GM21717 (cell line): ENCODE results near the gene CCK.
A peak's percentile ranks its signal among the peaks of the same experiment; 100 is the strongest.
"Not testable (repeated sequence)": the region's sequence is repeated elsewhere in the genome, so short reads cannot be mapped to it uniquely, and the experiment has no call there.

Source experiments
- ATAC-seq: cut with Tn5 transposase; IDR thresholded peaks from one replicate; pipeline ENCODE4 v1.9.1; 2021; ENCODE audit warnings: mild to moderate bottlenecking, moderate library complexity; ENCODE audit not compliant: unreplicated experiment

CCK gene, protein sequence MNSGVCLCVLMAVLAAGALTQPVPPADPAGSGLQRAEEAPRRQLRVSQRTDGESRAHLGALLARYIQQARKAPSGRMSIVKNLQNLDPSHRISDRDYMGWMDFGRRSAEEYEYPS

DNA sequence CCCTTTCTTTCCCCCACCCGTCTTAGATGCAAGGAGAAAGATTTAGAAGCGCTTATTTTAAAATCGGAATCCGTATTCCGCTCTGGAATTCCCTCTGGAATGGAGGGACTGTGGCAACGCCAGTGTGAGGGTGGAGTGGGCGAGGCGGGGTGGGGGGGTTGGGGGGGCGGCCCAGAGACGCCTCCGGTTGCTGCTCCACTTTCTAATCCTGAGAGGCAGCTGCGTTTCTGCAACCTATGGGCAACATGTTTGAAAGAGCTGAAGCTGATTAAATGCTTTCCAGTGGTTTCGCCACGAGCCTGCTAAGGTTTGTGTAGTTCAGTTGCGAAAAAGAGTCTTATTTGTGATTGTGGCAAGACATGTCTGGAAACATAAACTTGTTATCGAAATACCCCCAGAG is at the start of gene CCK:
TSS of gene CCK (minus strand) at position 101 of the 400 bp plus-strand sequence. CDS start 2,555 bp downstream, outside the sequence.
- no peak for ATAC-seq

DNA sequence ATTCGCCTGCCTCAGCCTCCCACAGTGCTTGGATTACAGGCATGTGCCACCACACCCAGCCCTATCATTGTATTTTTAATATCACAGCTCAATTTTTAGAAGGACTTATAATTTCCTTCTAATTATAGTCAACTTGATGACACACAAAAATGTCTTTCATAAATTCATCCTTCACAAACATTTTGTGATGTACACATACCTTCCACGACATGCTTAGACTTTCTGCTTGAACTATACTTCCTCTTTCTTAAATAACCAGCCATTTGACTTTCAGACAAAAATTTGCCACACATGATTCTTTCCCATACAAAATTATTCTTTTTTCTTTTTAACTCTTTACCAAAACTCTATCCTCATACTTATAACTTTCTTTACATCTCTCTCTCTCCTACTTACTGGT is 48.4 kb upstream of the CCK start:
- no peak for ATAC-seq

DNA sequence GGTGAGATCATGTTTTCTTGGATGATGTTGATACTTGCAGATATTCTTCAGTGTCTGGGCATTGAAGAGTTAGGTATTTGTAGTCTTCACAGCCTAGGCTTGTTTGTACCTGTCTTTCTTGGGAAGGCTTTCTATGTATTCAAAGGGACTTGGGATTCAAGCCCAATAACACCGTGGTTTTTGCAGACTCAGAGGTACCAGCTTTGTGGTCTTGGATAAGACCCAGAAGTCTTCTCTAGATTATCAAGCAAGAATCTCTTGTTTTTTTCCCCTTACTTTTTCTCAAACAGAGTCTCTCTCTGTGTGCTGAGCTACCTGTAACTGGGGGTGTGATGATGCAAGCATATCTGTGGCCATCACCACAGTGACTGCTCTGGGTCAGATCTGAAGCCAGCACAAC is 42.7 kb upstream of the CCK start:
- ATAC-seq = no peak

DNA sequence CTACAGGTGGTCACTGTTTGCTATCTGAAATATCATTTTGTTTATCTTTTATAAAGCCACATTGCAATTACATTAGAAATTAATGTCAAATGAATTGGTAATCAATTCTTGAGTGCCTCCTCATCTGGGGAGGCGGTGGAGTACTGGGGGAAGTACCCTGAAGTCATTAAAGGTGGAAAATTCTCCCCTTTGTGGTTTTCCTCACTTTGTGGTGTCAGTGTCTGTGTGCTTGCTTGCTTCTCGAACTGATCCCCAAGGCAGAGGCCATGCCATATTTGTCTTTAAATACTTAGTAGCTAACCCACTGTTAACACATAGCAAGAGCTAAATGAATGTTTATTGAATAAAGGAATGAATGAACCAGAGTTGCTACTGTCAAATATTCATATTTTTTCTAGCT is 40.5 kb upstream of the CCK start:
- no peak for ATAC-seq

DNA sequence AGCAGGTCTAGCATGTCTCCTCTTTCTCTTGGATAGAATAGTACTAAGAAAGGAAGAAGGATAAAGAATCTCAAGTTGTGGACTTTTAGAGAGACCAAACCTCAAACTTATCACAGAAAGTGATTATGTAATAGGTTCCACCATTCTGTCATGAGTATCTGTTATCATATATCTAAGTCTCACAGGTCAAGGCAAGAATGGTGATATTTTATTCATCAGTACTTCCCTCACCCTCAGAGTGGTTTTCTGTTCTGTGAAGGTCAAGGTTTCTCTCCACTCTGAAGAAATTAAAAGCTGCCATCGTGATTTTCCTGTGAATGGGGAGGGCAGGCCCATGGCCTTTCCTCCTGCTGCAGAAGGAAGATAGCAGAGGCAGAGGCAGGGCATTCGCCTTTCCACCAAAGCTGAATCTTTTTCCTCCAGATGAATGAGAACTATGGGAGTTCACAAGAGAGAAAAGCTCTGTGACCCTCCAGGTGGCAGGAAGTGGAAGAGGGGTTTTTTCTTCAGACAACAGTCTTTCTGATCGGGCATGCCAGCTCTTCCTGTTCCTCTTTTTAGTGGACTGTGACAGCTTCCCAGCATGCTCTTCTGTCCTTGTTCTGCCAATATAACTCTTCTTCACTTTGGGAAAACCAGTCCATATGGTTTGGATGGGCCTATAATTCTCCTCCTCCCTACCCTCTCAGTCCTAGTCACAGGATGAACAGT is 37.1 kb upstream of the CCK start:
- ATAC-seq = peak; percentile 75

DNA sequence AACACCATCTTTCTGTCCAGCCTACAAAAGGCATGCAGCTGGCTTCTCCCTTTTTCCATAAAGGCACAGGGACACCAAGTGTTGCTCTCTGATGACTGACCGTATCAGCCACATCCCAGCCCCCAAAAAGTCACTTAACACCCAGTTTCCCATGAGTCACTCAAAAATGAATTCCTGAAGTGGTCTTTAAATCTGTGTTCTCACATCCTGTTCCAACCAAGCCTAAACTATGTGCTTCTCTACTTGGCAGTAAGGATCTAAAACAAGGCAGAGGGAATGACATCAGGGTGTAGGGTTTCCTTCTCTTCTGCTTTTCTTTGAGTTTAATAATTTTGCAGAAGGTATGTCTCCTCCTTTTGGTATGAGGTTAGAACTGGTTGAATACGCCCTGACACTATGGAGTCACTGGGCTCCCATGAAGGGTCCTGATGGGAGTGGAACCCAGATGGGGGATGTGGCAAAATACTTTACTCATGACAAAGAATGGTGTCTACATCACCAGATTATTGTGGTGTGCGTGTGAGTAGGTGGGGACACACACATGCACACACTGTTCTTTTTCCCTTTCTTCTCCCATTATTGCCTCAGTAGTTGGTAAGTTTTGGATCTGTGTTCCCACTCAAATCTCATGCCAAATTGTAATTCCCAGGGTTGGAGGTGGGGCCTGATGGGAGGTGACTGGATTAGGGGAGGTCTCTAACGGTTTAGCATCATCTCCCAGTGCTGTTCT is 35.6 kb upstream of the CCK start:
- ATAC-seq = no peak

DNA sequence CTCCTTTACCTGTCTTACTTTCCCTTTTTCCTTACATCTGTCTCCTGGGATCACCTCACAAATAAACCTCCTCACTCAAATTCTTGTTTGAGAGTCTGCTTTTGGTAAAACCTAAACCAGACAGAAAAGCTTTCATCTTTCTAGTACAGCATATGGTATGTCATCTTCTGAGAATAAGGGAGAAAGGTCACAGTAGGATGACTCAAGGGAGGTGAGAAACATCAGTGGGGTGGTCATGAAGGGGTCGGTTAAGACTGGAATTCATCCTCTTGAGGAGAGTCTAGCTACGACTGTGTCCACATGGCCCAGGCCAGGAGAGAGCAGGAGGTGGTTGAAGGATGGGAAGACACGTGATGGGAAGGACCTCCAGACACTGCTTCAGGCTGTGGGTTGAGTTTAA is 34.8 kb upstream of the CCK start:
- ATAC-seq = no peak

DNA sequence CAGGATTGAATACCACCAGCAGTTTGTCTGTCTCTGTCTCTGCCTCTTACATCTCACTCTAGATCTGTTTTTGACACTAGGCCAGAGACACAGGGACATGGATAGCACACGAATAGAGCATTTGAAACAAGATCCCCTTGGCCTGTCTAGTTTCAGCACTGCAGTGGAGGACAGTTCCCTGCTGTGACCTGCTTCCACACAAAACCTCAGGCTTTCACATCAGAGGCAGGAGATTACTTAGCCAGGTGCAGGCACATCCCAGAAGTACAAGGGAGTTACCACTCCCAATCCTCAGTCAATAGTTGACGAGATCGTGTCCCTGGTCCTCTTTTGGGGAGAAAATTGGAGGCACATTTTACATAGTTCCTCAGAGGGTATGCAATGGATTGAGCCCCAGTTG is 34.0 kb upstream of the CCK start:
- no peak for ATAC-seq

DNA sequence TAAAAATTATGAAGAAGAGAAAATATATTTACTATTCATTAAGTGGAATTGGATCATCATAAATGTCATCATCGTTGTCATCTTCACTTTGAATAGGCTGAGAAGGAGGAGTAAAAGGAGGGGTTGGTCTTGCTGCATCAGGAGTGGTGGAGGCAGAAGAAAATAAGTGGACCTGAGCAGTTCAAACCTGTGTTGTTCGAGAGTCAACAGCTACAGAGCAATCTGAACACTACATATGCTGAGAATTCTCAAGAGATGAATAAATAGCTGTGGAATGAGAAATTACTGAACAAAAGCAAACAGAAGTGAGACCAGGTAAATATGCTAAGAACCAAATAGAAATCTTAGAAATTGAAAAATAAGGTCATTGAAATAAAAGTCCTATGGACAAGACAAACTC is 32.3 kb upstream of the CCK start:
- no peak for ATAC-seq

DNA sequence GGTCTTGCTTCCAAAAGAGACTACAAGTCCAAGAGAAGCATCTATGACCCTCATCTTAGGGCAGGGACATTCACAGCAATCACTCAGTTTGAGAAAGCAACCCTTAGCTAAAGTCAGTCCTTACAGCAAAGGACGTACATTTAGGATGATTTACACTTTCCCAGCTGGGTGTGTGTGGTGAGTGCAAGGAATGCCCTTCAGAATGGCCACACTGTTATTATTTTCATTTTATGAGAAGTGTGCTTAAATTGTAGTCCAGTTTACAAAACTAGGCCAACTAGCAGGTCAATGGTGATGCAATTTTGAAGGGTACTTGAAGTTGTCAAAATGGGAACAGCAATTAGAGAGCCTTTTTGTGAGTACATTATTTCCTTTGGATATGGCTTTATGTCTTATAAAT is 26.0 kb upstream of the CCK start:
- no peak for ATAC-seq

DNA sequence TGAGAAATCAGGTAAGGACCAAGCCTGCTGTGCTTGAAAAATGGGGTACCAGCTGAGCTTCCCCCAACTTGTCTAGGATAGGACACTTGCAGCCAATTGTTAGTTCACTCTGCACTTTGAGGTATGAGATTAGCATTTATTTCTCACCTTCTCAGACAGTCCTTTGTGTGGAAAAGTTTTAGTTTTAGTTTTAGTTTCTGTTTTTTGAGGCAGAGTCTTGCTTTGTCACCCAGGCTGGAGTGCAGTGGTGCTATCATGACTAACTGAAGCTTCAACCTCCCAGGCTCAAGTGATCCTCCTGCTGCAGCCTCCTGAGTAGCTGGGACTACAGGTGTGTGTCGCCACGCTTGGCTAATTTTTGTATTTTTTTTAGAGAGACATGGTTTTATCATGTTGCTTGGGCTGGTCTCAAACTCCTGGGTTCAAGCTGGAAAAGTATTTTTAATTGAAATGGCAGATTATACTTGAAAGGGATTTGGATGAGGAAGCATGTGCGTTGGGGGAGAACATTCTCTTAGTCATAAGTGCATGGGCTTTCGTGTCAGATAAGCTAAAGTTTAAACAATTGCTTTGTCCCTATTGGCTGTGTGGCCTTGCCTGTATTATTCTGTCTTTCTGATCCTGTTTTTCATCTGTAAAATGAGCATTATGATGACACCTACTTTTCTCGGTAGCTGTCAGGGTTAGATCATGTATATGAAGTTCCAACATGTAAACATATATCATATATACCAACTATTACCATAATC is 25.2 kb upstream of the CCK start:
- peak; percentile 82 for ATAC-seq

DNA sequence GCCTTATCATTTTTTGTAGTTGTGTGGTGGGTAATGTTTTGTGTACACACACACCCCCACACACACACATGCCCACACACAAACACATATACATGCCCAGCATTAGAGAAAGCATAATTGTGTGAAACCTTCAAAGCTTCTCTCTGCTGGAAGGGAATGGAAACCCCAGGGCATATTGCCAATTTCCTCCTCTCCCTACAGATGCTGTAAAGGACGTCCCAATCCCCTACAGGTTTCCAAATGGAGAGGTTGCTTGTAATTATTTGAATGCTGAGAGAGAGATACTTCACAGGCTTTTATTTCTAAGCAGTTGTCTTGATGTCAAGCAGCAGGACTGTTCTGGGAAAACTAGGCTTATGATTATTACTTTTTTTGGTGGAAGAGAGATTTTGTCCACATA is 23.0 kb upstream of the CCK start:
- ATAC-seq = no peak

DNA sequence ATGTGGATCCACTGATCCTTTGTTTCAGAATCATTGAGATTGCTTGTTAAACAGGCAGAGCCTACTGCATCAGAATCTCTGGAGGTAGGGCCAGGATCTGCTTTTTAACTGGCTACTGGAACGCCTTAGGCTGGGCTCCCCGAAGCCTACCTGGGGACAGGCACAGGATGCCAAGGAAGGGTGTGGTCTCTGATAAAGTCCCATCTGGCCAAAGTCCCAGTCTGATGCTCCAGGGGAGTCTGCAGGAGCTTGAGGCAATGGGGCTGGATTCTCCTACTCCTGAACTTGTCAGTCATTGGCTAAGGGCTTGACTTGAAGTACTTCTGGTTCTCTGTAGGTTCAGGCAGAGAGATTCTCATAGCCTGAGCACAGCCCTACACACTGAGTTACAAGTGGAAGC is 22.4 kb upstream of the CCK start:
- no peak for ATAC-seq

DNA sequence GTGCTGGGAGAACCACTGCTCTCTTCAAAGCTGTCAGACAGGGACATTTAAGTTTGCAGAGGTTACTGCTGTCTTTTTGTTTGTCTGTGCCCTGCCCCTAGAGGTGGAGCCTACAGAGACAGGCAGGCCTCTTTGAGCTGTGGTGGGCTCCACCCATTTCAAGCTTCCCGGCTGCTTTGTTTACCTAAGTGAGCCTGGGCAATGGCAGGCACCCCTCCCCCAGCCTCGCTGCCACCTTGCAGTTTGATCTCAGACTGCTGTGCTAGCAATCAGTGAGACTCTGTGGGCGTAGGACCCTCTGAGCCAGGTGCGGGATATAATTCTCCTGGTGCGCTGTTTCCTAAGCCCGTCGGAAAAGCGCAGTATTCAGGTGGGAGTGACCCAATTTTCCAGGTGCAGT is 21.4 kb upstream of the CCK start:
- not testable (repeated sequence) for ATAC-seq

DNA sequence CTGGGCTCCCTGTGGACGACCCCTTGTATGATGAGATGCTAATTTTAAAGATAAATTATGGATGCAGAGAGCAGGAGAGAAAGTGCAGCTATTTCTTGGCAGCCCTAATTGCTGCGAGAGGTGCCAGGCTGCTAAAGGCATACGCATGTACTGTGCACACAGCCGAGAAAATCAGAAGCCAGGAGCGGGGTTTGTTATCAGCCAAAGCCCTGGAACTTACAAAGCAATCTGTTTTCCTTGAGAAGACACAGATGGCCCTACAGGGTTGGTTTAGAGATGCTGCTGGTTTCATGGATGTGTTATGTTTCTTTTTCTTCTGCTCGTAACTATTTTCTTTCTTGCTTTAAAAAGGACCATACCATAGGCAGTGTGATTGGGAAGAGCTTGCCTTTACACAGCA is 11.7 kb upstream of the CCK start:
- ATAC-seq = no peak

DNA sequence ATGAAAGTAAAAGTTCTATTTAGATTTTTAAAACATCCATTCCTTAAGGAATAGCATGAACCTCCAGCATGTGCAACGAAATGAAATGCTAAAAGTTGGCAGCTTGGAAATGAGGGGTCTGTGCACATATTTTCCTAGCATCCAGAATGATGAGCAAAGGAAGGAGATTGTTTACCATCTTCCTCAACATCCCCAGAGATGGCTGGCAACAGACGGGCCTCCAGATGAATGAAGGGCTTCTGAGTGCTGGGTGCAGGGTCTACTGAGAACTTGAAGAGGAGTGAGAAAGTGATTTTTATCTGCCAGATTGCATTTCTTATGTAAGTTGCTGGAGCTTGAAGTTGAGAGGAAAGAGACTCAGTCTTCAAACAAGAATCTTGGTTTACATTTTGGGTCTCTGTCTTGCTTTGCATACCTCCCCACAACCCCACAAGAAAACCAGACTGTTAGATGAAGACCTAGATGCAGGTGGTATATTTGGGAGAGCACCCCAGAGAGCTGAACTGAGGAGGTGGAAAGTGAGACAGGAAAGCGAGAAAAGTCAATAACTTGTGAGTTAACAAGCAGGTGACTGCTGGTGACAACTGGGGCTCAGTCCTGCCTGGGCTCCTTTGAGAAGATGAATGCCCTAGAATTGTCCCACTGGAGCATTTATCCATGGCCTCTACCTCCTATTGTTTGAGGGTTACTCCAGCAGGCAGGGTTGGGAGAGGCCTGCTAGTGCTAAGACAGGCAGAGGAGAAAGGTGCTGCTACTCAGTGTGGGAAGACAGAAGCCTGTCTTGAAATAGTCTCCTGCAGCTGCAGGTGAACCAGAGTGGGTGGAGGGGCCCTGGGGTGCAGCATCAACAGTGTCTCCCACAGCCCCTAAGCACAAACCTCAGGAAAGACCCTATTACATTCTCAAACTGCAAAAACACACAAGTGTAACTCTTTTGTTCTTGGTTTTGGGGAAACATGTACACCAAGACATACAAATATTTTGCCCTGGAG is 10.5 kb upstream of the CCK start:
- peak; percentile 96 for ATAC-seq

DNA sequence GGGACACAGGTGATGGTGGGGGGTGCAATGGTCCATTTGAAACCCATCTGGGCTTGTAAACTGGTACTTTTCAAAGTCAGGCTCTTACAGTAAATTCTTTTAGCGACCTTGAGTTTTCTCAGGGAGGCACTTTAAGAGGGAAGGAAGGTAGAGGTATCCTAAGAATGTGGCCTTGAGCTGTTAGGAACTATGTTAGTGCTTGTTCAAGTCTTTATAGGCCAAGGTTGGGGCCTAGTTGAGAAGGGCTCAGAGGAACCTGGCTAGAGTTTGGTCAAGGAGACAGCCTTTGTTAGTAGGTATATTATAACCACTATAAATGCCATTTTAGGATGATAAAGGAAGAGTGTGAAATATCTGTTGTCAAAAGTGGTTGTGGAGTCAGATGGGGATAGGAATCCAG is 9.2 kb upstream of the CCK start:
- no peak for ATAC-seq

DNA sequence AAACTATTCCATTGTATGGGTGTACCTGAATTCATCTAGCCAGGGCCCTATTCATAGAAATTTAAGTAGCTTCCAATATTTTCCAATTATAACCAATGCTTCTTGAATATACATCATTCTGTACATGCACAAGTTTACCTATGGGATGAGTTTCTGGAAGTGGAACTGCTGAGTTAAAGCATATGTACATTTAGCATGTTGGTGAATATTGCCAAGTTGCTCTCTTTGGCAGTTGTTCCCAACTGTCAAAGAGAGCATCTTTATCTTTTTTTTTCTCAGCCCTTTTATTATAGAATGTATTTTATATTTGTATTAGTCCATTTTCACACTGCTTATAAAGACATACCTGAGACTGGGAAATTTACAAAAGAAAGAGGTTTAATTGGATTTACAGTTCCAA is 8.3 kb upstream of the CCK start:
- ATAC-seq = no peak

DNA sequence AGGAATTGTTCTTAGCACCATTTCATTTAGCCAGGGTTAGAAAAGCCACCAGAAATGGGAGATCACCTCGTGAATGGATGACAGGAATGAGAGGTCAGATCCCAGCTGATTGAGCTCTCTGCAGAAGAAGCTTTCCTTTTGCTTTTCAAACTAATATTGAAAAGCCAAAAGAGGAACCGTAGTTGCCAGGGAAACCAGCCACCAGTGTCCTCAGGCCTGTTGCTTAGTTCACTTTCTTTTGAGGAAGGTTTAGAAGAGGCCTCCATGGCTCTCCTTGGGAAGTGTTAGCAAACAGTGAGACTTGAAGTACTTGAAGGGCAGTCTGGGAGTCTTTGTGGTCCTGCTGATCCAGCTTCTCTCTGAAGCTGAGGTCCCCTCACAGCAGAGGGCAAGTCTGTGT is 7.4 kb upstream of the CCK start:
- no peak for ATAC-seq

DNA sequence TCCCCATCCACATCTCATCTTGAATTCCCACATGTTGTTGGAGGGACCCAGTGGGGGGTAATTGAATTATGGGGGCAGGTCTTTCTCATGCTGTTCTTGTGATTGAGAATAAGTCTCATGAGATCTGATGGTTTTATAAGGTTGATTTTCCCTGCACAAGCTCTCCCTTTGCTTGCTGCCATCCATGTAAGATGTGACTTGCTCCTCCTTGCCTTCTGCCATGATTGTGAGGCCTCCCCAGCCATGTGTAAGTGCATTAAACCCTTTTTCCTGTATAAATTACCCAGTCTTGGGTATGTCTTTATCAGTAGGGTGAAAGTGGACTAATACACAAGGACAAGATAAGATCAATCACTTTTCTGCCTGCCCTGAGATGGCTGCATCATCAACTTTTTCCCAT is 5.8 kb upstream of the CCK start:
- ATAC-seq = no peak

DNA sequence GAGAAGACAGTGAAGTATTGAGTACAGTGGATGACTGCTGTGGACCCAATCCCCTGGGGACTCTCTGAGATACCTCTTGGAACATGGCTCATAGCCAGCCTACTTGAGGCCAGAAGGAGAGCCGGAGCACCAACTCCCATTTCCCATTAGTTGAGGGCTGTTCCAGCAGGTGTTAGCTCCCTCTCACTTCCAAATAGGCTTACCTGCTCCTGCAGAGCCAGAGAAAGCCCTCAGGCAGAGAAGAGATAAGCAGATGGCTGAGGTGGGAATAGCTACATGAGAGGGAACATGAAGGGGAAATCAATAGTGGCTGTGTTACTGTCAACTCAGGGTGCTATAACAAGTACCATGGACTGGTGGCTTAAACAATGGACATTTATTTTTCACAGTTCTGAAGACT is 4.6 kb upstream of the CCK start:
- no peak for ATAC-seq
